ENCODE results near the gene YWHAG.

Gene YWHAG

GRCh38 chr7:76353744-76354143, 5.0 kb downstream of the YWHAG start:
- DNase-seq (ENCODE audit: low read depth, low spot score): no peak
- ChIA-PET POLR2A (interaction anchor here (2.1 kb wide), 1 partner anchor 11 kb away, joined by 5 read pairs; no protein-coding TSS in a partner anchor), CTCF (interaction anchor here (1.8 to 2.0 kb wide), 2 partner anchors 26 to 35 kb away, joined by 4 to 8 read pairs; no protein-coding TSS in a partner anchor)
- no peak overlapping the region for H3K4me3 ChIP-seq (ENCODE audit: low read depth, low read length)
- TF ChIP-seq CTCF (IDR thresholded peaks at IDR 0.05; ENCODE audit: insufficient read depth, low read length, missing control alignments): no peak

GRCh38 chr7:76352193-76352592, 6.6 kb downstream of the YWHAG start:
- no peak for DNase-seq (ENCODE audit: low read depth, low spot score)
- no peak for TF ChIP-seq CTCF (IDR thresholded peaks at IDR 0.05; ENCODE audit: insufficient read depth, low read length, missing control alignments)
- ChIA-PET CTCF (interaction anchor here (0.8 to 1.8 kb wide), 4 partner anchors 8 to 37 kb away, joined by 3 to 8 read pairs (median 3); no protein-coding TSS in a partner anchor), POLR2A (interaction anchor here (0.5 to 2.1 kb wide), 3 partner anchors 9 to 117 kb away, joined by 3 to 6 read pairs (median 5); no protein-coding TSS in a partner anchor)
- H3K4me3 ChIP-seq (ENCODE audit: low read depth, low read length): peak overlapping the region; percentile 36

DNA sequence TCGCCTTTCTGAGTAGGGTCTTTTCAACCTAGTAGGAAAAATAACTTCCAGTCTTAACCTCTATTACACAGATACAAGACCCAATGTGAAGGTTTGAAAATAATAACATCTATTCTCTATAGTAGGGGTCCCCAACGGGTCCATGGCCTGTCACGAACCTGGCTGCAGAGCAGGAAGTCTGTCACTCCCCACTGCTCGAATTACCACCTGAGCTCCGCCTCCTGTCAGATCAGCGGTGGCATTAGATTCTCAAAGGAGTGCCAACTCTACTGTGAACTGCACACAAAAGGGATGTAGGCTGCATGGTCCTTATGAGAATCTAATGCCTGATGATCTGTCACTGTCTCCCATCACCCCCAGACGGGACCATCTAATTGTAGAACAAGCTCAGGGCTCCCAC, 7.4 kb downstream of the YWHAG start:
- TF ChIP-seq CTCF (IDR thresholded peaks at IDR 0.05; ENCODE audit: insufficient read depth, low read length, missing control alignments): no peak
- DNase-seq (ENCODE audit: low read depth, low spot score): no peak
- POLR2A ChIA-PET: interaction anchor here (1.0 to 2.1 kb wide), 3 partner anchors 9 to 23 kb away, joined by 3 to 5 read pairs (median 3); no protein-coding TSS in a partner anchor
- H3K4me3 ChIP-seq (ENCODE audit: low read depth, low read length): no peak overlapping the region
- CTCF ChIA-PET: interaction anchor here (0.9 to 1.4 kb wide), 2 partner anchors 9 to 36 kb away, joined by 3 read pairs; no protein-coding TSS in a partner anchor

GRCh38 chr7:76349313-76349885, 9.4 kb downstream of the YWHAG start:
- no peak for TF ChIP-seq CTCF (IDR thresholded peaks at IDR 0.05; ENCODE audit: insufficient read depth, low read length, missing control alignments)
- POLR2A ChIA-PET: interaction anchor here (1.0 kb wide), 1 partner anchor 9 kb away, joined by 3 read pairs; the partner anchor contains the start of gene YWHAG
- CTCF ChIA-PET: interaction anchor here (0.9 kb wide), 2 partner anchors 12 to 58 kb away, joined by 3 read pairs; no protein-coding TSS in a partner anchor
- H3K4me3 ChIP-seq (ENCODE audit: low read depth, low read length): no peak overlapping the region
- DNase-seq (ENCODE audit: low read depth, low spot score): no peak

DNA sequence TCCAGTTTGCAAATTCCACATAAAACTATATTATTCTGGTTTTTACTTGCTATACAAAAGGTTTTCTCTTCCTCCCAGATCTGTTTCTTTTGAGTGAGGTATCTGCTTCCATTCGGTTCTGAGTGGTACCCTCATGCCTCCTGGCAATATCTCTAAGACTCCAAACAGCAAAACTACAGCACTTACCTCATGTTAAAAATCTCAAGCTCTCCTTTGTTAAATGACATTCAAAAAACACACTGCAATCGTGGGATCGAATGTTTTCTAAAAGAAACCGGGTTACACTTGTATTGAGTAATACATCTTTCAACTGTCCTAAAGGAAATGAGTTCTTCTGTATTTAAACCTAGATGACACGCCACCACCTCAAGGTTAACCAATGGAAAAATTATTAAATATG, 11.1 kb downstream of the YWHAG start:
- no peak for TF ChIP-seq CTCF (IDR thresholded peaks at IDR 0.05; ENCODE audit: insufficient read depth, low read length, missing control alignments)
- ChIA-PET POLR2A (no interaction called here), CTCF (interaction anchor here (1.3 kb wide), 1 partner anchor 16 kb away, joined by 3 read pairs; no protein-coding TSS in a partner anchor)
- H3K4me3 ChIP-seq (ENCODE audit: low read depth, low read length): no peak overlapping the region
- DNase-seq (ENCODE audit: low read depth, low spot score): no peak

DNA sequence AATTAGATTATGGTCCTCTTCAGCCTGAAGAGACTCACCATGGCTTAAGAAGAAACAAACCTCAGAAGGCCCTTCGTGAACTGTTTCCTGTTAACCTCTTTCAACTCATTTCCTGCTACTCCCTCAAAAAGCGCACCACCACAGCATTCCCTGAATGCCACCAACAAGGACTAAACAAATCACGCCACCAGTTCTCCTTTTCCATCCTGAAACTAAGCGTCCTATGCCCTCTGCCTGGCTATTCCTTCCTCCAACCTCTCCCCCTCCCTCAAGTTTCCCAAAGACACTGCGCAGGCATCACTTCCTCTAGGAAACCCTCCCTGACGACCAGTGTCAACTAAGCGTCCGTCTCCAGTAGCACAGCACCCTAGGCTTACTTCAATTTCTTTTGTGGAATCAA, 12.0 kb downstream of the YWHAG start:
- TF ChIP-seq CTCF (IDR thresholded peaks at IDR 0.05; ENCODE audit: insufficient read depth, low read length, missing control alignments): no peak

More for the DNA sequence above, 12.0 kb downstream of the YWHAG start:
- no peak overlapping the region for H3K4me3 ChIP-seq (ENCODE audit: low read depth, low read length)
- CTCF ChIA-PET: no interaction called here
- no peak for DNase-seq (ENCODE audit: low read depth, low spot score)
- POLR2A ChIA-PET: no interaction called here
